Posterior vena cava (tissue), 2 donors: ENCODE results near the gene ADNP. TPM values are rescaled to one million over a fixed set of nuclear protein-coding genes. Genes with fewer than 3 reads are reported as not detected.
A peak's percentile ranks its signal among the peaks of the same experiment; 100 is the strongest.
"Not testable (repeated sequence)": the region's sequence is repeated elsewhere in the genome, so short reads cannot be mapped to it uniquely, and the experiment has no call there.

Experiments used
- DNase-seq: peaks from one replicate; pipeline ENCODE4 v3.0.0-alpha.2; 2020; ENCODE audit warnings: low spot score
- intact Hi-C, 2 donors: fragments of 100-400 bp; cut with DNase I; formaldehyde crosslinking; loops; one replicate each; pipeline versions ENCODE4 v1.14.1 to v1.14.2; 2022 to 2023
- long read RNA-seq, 2 donors: library from polyadenylated mRNA; unstranded; transcript quantifications; one replicate each; pipeline ENCODE4 v2.0.0, GENCODE V29; 2020 to 2021
- total RNA-seq, 2 donors: library from RNA; stranded (reverse); fragmentation: NEBNext Ultra II Directional; extraction: Animal tissue kit (Norgen Biotek cat#: 25700); gene quantifications; one replicate each; pipeline ENCODE4 v1.2.1, GENCODE V29; 2021
- donor health status: DM: yes; HTN: yes; CAD: no.
- donor health status: DM: yes; HTN: yes; CAD: no.

ADNP gene
- total RNA-seq, result 10 to 100 TPM; 42.2 to 48.1 TPM
- long read RNA-seq, donor 1, full-length matches to known transcripts, result 4 of 14 reads
- long read RNA-seq, donor 1, partial matches to known transcripts, result 0 of 14 reads
- long read RNA-seq, donor 1, other reads (novel, unspliced or antisense), result 10 of 14 reads
- long read RNA-seq, donor 2, partial matches to known transcripts, result 1 of 7 reads
- long read RNA-seq, donor 2, other reads (novel, unspliced or antisense), result 6 of 7 reads

DNA sequence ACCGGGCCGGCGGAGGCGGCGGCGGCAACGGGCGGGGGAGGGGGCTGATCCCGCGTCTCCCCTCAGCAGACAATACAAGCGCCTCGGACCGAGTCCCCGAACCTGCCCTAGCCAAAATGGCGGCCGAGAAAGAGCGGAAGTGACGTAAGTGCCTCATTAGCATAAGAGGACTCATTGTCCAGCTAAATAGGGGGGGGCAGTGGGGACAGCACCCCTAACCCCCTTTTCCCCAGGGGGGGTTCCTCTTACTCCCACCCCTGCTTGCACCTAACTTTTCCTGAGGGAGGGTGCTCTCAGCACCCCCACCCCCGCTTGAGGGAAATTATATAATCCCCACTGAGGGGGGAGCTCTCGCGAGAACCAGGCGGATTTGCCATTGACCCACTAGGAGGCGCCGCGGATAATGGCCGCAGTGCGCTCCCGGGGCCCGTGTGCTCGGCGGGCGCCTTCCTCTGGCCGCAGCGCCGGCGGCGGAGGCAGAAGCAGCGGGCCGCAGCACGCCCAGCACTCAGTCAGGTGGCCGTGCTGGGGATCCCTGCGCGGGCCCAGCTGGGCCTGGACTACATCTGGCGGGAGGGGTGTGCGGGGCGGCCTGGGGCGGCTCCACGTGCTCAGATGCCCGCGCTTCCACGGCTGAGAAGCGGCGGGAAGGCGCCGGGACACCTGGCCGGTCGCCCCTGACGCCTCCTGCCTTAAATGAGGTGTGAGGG, at the start of gene ADNP:
Gene ADNP (minus strand): TSS at position 132 of the 710 bp plus-strand sequence. CDS start 27,441 bp downstream, outside the sequence.
- intact Hi-C loops, result no loop called here
- DNase-seq, result peak; percentile 97

GRCh38 chr20:50980071-50980681, 48.9 kb upstream of the ADNP start:
- DNase-seq, result no peak
- intact Hi-C loops, result no loop called here

DNA sequence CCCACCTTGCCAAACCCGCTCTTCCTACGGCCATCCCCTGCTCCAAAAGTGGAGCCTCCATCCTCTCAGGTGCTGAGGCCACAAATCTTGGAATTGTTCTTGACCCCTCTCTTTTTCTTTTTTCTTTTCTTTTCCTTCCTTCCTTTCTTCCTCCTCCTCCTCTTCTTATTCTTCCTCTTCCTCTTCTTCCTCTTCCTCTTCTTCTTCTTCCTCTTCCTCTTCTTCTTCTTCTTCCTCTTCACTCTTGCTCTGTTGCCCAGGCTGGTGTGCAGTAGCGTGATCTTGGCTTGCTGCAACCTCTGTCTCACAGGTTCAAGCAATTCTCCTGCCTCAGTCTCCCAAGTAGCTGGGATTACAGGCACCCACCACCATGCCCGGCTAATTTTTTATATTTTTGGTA, 47.3 kb upstream of the ADNP start:
- DNase-seq, intact Hi-C loops: not testable (repeated sequence)

DNA sequence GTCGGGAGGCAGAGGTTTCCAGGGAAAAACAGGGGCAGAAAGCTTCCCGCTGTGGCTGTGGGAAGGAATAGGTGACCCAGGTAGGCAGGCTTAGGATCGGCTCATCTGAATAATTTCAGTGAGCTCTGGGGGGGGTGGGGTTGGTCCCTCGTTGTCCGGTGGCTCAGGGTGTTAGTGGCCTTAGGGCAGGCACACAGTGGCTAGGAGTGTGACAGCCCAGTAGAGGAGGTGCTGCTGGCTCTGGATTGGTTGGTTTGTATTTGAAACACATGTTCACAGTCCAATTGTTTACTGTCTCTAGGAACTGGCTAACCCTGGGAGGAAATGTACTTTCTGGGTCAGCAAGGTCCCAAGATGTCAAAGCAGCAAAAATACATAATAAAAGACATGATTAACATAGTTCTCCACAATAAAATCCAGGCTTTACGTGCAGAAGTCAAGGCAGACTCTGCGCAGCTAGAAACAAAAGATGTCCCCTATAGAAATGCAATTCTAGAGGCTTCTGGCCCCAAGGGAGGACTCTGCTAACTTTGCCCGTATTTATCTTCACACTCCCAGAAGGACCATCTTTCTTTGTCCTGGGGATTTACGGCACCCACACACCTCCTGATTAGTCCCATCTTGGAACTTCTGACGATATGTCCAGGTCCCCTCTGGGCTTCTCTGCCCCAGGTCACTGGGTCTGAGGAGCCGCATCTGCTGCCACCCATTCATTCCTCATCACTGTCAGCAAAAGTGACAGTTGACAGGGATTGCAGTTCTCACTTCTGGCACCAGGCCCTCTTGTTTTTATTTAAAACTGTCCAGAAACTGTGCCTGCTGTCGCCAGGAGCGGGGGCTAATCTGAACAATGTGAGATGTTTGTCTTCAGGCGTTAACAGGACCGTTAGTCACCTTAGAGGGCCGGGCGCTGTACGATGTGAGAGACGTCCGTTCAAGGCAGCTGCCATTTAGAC, 46.1 kb upstream of the ADNP start:
- DNase-seq, result no peak
- intact Hi-C loops, result no loop called here

DNA sequence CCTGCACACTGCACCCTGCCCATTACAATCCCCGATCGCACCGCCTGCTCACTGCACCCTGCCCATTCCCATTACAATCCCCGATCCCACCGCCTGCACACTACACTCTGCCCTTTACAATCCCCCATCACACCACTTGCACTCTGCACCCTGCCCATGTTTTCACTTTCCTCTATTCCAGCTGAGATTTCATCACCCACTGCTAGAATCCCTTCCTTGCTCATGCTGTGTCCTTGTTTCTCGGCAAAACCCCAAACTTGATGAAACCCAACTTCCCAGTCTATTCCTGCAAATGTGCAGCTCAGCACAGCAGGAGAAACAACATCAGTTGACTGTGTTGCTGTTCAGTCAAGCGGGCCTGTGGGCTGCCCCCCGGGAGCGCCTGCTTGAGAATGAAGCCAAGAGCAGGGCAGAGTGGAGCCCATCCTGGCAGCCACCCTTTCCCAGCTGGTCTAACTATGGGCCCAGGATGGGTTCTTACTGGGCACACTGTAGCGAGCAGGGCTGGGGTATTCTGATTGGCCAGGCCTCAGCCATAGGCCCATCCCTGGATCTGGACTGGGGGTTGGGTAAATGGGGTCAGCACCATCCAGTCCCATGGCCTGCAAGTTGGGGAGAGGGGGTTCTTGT, 44.6 kb upstream of the ADNP start:
- intact Hi-C loops, result no loop called here
- DNase-seq, result no peak

DNA sequence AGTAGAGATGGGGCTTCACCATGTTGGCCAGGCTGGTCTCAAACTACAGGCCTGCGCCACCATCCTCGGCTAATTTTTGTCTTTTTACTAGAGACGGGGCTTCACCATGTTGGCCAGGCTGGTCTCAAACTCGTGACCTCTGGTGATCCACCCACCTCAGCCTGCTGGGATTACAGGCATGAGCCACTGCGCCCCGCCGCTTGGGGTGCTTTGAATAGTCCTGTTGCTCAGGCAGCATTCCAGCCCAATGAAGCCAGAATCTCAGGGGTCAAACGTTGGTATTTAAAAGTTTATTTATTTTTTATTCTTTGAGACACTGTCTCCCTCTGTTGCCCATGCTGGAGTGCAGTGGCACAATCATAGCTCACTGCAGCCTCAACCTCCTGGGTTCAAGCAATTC, 38.7 kb upstream of the ADNP start:
- intact Hi-C loops, result no loop called here
- DNase-seq, result no peak

GRCh38 chr20:50969435-50969834, 38.2 kb upstream of the ADNP start:
- no peak for DNase-seq
- intact Hi-C loops, result no loop called here

GRCh38 chr20:50968289-50968688, 37.1 kb upstream of the ADNP start:
- intact Hi-C loops, result no loop called here
- DNase-seq, result no peak

DNA sequence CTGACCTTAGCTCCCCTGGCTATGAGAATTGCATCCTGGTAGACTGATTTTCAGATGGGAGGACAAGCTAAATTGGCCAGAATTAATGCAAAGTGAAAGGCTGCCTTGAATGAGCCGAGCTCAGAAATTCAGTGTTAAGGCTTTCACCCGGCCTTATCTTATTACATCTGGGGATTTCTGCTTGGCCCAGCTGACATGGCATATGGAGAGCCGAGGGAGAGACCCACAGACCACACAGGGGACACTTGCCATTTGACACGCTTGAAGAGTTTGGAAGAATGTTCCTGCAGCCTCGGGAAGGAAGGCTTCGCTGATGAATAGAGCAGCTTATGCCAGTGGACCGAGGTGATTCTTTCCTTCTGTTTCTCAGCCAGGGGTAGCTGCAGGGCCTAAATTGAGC, 36.3 kb upstream of the ADNP start:
- DNase-seq, result no peak
- intact Hi-C loops, result no loop called here

DNA sequence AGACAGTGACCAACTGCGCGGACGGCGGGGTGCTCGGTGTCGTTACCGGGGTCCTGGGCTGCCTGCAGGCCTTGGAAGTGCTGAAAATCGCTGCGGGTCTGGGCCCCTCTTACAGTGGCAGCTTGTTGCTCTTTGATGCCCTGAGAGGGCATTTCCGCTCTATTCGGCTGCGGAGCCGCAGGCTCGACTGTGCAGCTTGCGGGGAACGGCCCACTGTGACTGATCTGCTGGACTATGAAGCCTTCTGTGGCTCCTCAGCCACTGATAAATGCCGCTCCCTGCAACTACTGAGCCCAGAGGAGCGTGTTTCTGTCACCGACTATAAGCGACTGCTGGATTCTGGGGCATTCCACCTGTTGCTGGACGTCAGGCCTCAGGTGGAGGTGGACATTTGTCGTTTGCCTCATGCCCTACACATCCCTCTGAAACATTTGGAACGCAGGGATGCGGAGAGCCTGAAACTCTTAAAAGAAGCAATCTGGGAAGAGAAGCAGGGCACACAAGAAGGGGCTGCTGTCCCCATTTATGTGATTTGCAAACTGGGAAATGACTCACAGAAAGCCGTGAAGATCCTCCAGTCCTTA, 28.4 kb upstream of the ADNP start:
- no peak for DNase-seq
- intact Hi-C loops, result no loop called here

- DNase-seq, result peak; percentile 95
- intact Hi-C loops, result no loop called here
These were observed 27.6 kb upstream of the ADNP start, which contains the start of gene MOCS3 for GRCh38 chr20:50958615-50959542. Gene MOCS3 (plus strand): TSS chr20:50958818. CDS start chr20:50958843, 25 bp downstream.

DNA sequence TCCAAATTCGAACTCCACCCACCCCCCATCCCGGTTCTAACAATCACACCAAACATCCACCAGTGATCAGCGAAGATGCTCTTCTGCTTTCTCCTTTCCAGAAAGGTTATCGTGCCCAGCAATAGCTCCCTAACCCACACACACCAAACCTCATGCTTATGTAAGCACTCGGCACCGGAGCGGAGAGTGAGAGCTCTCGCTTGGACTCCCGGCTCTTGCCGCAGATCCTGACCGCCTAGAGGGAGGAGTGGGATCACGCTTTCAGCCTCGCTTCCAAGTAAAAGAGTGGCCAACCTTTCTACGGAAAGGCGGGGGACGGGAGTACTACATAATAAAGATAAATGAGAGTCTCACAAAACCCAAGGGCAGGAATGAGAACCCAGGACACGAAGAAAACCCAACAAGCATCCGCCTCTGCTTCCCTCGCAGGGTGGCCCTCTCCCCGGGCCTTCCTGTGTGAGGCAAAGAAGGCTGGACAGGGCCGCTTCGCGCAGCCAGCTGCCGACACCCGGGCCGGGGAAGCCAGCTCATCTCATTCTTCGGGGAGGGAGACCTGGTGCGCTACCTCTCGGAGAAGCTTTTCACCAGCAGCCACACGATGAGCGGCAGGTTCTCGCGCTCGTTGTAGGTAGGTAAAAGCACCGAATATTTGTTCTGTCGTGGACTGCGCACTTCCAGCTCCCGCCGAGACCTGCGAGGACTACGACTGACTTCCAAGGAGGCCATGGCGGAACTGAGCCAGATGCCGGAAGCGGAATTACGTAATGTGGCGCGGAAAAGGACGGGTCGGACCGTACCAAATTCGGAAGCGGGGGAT, 26.8 kb upstream of the ADNP start, which contains the start of gene DPM1:
Gene DPM1 (minus strand): TSS at position 735 of the 817 bp plus-strand sequence. CDS start 9 bp downstream, at position 726.
- intact Hi-C loops, result no loop called here
- peak; percentile 96 for DNase-seq

- intact Hi-C loops, result no loop called here
- no peak for DNase-seq
These were observed 26.0 kb upstream of the ADNP start for GRCh38 chr20:50957276-50957675.

GRCh38 chr20:50953821-50954220, 22.6 kb upstream of the ADNP start:
- intact Hi-C loops, result no loop called here

GRCh38 chr20:50953196-50953595, 22.0 kb upstream of the ADNP start:
- DNase-seq, result no peak
- intact Hi-C loops, result no loop called here

More at GRCh38 chr20:50953821-50954220, 22.6 kb upstream of the ADNP start:
- DNase-seq, result no peak

- DNase-seq, result no peak
- intact Hi-C loops, result no loop called here
These were observed 17.0 kb upstream of the ADNP start for GRCh38 chr20:50948132-50948785.
